HG03064 (cell line): ENCODE data around the gene ANO3.
"Not testable (repeated sequence)": the region's sequence is repeated elsewhere in the genome, so short reads cannot be mapped to it uniquely, and the experiment has no call there.

Source experiments
- ATAC-seq: cut with Tn5 transposase; IDR thresholded peaks from one replicate; pipeline ENCODE4 v1.9.1; 2021; ENCODE audit warnings: low read depth; ENCODE audit not compliant: unreplicated experiment

ANO3 gene

DNA sequence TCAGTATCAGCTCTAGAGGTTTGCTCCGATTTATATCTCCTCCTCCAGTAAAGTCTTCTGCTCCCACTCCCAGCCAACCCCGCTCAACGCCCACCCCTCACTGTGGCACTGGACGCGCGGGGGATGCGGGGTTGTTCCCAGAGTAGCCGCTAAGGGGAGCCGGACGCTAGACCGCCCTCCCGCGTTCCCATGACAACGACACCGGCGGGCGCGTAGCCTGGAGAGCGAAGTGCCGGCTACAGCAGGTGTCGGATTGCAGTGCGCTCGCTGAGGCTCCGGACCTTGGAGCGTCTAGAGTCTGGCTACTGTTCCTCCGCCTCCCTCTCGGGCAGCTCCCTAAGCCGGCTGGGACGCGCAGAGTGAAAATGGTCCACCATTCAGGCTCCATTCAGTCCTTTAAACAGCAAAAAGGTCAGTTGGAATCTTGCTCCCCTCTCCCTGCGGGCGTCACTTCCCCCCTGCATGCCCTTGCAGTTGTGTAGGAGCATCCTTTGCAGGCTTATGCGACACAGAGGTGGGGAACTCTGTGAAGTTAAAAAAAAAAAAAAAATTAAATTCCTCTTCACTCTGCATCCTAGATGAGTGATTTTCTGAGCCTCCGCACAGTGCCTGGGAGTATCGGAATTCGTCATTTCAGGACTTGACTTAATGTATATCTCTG is at the start of gene ANO3:
ANO3 (plus strand) TSS at position 220 of the 661 bp plus-strand sequence; CDS start at position 366, 146 bp downstream.
- ATAC-seq: peak; percentile 76

DNA sequence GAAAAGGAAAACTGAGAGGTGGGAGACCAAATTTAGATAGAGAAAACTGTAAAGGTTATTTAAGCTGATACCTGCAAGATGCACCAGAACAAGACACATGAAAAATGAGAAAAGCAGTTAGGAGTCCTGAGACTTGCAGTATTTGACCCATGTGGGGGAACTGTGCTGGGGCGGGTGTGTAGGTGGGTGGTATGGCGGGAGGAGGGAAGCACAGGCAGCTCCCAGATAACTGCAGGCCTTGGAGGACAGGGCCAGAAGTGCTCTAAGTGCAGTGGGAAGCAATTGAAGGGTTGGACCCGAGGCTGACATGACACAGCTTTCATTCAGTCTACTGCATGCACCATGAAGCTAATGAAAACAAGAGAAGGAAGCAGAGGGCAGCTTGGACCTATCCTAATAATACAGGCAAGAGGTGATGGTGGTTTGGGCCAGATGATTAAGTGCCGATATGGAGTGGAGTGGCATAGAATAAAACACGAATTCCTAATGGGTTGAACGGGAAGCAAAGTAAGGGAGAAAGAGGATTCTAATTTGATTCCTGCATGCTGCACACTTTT is 48.0 kb upstream of the ANO3 start:
- ATAC-seq: no peak

DNA sequence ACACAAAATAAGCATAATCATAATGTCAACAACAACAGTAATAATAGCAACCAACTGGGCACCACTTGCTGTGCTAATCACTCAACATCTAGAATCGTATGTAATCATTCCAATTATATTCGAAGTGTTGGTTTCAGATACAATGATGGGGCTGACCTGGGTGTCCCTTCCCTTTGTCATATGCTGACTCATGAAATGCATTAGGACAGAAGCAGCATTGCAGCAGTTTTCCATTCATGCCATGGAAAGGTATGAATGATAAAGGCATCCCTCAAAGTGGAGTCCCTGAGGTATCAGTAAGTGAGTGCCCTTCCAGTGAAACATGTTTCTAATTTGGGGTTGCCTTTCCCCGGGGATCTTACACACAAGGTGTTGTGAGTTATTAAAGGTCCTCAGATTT is 46.3 kb upstream of the ANO3 start:
- ATAC-seq: no peak

DNA sequence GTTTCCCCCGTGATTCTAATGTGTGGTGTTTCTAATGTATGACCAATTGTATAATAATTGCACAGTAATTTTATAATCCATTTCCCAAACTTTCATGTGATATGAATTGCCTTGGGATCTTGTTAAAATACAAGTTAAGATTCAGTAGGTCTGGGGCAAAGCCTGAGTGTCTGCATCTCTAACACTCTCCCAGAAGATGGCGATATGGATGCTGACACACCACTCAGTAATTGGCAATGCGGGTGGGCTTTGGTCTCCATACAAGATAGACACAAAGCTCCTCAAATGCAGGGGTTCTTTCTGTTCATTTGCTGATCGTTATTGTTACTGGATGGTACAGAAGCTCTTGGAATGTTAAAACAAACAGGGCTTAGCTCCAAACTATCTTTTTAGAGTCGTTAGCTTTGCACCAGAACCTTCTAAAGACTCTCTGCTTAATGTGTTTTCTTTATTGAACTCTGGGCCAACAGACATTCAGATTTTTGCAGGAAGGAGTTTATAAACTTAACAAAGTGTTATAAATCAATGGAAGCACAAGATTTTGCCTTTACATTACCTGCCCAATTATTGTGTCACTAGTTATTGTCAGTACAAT is 45.4 kb upstream of the ANO3 start:
- ATAC-seq: no peak

DNA sequence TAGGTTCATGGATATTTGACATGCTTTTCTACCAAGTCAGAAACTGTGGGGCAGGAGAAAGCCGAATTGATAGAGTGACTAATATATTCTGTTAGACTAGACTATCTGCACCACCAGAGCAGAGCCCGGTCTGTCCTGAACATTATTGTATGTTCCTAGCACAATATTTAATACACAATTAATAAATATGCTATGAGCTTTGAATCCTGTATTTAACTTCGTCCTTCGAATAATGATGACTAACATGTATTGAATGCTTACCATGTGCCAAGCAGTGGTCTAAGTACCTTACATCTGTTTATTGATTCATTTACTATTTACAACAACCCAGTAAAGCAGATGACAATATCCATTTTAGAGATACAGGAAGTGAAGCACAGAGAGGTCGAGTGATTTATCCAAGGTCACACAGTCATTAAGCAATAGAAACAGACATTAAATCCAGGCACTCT is 44.8 kb upstream of the ANO3 start:
- ATAC-seq: no peak

DNA sequence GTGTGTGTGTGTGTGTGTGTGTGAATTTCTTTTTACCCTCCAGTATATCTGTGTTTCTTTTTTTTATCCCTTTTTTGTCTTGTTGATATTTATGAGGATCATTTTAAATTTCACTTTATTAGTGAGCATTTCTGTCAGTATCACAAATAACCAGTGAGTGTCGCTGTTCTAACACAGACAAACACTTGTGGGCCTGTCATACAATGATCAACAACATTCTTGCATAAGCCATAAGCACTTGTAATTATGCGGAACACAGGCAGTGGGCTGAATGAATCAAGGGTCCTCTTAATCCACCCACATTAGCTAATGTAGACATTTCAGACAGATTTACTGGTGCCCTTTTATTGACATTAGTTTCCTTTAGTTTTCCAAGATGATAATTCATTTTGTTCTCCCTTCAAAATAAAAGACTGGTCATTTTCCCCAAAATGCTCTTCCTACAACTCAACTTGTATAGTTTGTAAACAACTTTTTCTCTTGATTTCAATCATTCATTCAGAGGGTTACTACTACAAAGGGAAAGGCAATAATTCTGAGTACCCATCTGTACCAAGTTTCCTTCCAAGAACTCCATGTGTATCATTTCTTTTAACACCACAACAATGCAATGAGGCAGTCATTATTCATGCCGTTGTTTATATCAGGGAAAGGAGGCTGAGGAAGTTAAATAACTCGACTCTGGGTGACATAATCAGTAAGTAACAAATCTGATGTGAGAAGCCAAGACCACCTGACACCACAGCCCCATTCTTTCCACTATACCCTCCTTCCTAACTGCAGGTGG is 34.5 kb upstream of the ANO3 start:
- peak; percentile 86 for ATAC-seq

DNA sequence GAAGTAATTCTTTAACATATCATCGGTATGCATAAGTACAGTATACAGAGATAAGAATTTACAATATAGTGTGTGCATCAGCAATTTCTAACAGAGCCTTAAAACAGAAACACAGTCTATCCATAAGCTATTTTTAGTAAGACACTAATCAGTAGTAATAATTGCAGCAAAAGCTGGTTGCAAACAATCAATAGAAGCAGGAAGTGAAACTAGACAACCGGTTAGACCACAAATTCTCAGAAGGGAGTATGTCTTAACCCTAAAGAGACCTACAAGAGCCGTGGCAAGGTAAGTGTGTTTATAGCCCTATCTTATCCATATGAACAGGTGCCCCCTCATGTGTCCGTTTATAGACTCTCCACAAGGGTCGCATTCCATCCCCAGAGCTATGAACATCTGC is 15.6 kb upstream of the ANO3 start:
- ATAC-seq: not testable (repeated sequence)

DNA sequence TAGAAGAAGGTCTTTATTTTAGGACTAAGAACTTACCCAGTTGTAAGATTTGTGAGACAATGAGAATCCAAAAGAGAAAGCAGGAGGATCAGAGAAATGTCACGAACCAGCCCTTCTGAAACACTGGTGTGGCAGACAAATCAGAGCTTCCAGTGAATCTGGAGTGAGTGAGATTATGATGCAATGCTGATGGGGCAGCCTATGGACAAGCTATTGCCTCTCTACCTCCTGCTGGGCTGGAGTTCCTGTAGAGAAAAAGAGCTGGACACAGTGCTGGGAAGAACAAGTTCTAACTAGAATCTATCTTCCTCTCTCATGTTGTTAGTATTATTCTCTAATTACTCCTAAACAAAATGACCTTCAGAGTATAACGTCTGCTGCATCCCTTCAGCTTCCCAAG is 12.0 kb upstream of the ANO3 start:
- no peak for ATAC-seq

DNA sequence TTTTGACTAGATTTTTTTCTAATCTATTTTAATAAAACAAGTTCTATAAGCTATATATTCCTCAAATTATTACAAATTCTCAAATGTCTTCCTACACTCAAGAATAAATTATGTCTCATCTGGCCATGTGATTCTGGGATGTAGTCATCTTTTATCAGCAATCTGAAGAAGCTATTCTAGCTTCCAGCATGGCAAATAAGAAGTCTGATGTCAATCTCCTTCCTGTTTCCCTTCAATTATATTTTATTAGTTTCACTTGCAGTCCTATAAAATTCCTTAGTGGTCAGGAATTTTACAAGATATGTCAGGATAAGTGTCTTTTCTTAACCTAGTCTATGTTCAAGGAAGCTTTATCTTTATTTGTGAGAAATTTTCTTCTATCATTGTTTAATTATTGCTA is 10.4 kb upstream of the ANO3 start:
- ATAC-seq: no peak

DNA sequence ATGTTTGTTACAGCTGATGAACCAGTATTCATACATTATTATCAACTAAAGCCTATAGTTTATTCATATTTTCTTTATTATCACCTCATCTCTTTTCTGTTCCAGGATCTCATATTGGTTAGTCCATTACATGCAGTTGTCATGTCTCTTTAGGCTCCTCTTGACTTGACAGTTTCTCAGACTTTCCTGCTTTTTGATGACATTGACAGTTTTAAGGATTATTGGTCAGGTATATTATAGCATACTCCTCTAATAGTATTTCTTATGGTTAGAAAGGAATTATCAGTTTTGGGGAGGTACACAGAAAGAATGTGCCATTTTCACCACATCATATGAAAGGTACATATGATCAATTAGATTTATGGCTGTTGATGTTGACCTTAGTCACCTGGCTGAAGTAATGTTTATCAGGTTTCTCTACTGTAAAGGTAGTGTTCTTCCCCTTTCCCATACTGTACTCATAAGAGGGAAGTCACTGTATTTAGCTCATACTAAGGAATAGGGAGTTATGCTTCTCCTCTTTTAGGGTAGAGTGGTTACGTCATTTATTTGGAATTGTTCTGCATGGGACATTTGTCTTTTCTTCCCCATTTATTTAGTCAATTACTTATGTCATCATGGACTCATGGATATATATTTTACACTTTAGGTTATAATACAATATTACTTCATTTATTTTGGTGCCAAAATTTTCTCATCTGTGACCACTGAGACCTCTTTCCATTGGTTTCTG is 9.4 kb upstream of the ANO3 start:
- no peak for ATAC-seq

DNA sequence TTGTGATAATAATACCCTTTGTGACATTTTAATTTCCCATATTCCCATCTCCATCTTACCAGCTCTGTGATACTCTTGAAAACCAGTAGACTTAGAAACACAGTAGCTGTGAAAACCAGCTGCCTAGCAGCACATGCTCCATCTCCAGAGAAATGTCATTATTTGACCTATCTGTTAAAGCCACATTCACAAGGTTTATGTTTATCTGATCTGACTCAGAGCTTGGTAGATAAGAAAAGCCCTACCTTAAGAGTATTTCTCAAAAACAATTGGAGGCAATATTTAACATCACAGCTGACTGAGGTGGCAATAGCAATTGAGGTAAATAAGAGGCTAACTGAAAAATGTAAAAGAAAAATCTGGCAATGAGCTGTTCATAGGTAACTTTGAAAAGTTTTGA is 8.1 kb upstream of the ANO3 start:
- ATAC-seq: no peak

DNA sequence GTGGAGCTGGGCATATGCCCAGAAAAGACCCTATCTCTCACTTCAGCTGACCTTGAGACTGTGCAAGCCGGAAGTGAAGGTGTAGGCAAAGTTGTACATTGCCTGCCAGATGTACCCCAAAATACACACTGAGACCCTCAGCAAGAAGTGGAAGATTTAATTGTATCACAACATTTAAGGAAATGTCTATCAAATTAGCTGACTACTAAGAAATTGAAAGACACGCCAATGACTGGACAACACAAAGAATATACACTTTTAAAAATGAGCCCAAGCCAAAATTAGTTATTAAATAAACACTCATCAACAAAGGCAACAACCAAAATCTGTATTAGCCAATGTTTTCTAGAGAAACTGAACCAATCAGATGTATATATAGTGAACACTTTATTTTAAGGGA is 7.7 kb upstream of the ANO3 start:
- no peak for ATAC-seq

DNA sequence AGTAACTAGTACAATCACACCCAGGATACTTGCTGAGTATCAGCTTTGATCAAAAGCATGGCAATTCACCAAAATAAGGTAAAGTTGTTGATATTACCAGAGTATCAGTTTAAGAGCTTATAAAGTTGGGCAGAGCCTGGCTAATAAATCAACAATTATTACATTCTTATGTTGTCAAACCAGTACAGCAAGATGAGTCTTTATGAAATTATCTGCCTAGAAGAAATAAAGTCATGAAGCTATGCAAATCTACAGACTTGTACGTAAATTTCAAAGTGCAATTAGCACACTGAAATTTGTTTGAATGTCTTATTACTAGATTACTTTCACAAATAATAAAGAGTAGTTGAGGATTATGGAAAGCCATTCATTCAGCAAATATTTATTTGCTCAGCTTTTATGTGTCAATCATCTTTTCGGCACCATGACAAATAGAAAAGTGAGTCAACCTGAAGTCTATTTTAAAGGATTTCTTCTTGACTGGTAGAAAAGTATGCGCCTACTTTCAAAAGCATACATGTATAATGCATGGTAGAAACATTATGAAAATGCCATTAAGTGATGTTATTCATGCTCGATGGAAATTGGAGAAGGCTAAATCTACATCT is 5.0 kb upstream of the ANO3 start:
- ATAC-seq: no peak

DNA sequence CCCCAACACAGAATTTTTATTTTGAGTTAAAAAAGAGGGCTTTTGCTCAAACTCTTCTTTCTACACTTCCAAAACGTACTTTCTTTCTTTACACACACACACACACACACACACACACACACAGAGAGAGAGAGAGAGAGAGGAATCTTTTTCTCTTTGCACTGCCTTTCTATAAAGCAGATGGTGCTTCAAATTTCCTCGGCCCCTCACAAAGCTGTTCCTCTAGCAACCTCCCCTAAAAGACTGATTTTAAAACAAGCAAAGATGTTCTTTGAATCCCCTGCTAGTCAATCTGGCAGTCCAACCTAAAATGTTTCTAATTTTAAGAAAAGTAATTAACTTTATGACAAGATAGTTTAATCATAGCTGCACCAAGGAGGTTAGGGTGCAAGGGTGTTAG is 2.7 kb upstream of the ANO3 start:
- ATAC-seq: no peak

DNA sequence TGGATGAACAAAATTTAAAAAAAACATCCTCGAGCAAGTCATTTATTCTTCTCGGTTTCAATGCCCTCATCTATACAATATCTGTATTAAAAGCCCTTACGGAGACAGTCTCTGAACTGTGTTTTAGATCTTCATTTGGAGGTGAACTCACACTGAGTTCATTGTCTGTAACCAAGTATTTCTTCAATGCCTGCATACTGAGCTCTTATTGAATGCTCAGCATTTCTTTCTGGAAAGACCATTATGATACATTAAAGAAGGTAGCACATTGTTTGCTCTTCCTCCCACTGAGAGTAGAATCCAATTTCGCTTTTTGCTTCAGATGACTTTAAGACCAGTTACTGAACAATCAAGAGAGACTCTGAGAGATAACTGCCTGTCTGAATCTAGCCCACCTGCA is 1.7 kb upstream of the ANO3 start:
- ATAC-seq: no peak

DNA sequence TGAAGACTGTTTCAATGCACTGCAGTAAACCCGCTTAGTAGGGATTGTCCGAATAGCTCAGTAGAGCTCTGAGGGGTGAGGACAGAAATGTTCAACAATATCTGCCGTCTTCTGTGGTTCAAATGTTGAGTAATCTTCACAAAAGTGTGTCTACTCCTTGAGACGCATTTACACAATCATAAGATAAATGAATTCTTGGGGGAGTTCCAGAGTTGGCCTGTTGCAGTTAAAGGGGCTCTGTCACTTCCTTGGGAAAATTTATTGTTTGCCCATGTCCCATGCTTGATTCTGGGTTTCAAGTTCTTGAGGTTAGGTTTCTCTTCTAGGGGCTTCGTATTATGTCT is 614 bp downstream of the ANO3 start:
- ATAC-seq: no peak

DNA sequence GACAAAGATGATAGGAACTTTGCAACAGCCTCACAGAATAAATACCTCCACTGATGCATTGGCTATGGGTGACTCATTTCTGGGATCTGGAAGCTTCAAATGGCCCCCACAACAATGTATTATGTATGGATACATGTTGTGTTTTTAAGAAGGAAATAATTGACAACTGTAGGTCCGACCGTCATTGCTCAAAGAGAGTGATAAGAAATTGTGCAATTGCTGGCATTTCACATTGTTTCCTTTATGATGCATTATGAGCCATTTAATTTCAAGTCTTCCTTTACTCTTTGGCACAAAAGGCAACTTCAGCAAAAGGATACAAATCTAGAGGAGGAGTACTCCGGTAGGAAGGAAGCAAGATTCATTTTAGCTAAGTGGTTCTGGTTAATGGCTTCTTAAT is 2.0 kb downstream of the ANO3 start:
- ATAC-seq: no peak

DNA sequence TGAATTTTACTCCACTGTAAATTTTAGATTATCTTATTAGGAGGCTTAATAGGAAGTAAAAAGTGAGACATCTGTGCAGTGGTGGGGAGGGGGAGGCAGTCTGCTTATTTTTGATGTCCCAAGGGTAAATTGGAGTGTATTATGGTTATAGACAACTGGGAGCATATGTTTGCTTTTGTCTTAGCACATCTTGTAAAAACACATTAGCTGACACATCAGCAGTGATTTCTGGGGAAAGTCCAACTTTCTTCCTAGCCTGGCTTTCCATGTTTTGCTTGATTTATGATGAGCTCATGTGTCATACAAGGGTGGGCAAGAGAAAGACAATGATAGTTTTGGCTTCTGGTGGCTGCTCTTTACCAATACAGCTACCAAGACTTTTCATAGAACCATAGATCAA is 4.0 kb downstream of the ANO3 start:
- no peak for ATAC-seq

DNA sequence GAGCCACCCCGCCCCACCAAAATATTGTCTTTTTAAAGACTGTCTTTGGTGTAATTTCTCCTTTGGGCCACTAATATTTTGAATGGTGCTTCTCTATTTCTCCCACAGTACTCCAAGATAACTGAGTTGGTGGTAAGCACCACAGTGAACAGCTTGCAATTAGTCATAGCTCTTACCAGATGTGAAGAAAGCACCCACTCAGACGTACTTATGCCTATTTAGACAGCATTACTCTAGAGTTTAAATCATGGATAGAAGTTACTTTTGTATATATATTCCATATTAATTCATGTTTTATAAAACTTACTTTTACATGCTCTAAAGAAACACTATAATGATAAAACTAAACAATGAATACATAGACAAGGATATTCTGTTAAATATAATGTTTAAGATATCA is 12.7 kb downstream of the ANO3 start:
- no peak for ATAC-seq

DNA sequence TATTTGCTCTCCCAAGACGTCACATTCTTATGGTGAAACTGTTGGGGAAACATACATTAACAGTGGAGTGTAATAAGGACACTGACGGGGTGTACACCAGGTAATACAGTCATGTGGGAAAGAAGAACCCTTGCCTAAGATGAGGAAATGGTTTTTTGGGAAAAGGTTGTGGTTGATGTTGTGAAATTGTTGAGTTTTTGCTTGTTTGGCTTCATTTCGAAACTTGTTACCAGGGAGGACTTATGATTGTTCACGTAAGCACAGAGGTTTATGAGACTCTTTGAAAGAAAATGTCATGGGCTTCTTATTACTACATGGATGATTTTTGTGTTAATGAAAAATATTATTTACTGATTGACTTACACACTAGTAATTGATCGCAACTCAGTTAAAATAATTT is 16.8 kb downstream of the ANO3 start:
- no peak for ATAC-seq

DNA sequence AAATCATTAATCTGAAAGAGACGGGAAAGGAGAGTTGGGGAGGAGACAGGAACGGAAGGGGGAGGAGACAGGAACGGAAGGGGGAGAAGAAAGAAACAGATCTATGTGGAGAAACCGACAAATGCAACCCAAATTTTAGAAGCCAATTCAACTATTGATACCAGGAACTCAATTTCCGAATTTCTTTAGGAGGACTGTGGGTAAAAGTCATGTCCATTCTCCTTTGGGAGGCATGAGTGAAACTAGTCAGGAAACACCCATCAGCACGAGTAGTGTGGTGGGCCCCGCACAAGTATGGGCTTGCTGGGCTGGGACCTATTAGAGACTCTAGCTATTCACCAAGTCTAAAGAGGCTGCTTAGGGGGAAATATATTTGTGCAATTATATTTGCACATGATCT is 18.1 kb downstream of the ANO3 start:
- ATAC-seq: no peak
